Endodermal cell (in vitro differentiated cells): Measurements from ENCODE around the gene LPP. TPM values are rescaled to one million over a fixed set of nuclear protein-coding genes. Genes with fewer than 3 reads are reported as not detected.
A peak's percentile ranks its signal among the peaks of the same experiment; 100 is the strongest.

Experiments
- DNase-seq: peaks from one replicate; pipeline ENCODE4 v3.0.0-alpha.2; 2017
- H3K27ac ChIP-seq: 2 replicates; pipeline ENCODE4 v1.5.1; 2013; ENCODE audit warnings: mild to moderate bottlenecking, low read depth, low read length, moderate library complexity
- H3K27me3 ChIP-seq: 2 replicates; pipeline ENCODE4 v1.6.1; 2013; ENCODE audit warnings: mild to moderate bottlenecking, low read length, moderate library complexity; ENCODE audit not compliant: insufficient read depth, control insufficient read depth, poor library complexity, severe bottlenecking
- H3K36me3 ChIP-seq: 2 replicates; pipeline ENCODE4 v1.7.0; 2013; ENCODE audit warnings: mild to moderate bottlenecking, low read length, moderate library complexity; ENCODE audit not compliant: control insufficient read depth, insufficient read depth
- H3K4me1 ChIP-seq: one replicate; pipeline ENCODE4 v1.7.0; 2013; ENCODE audit warnings: low read length; ENCODE audit not compliant: control insufficient read depth, insufficient read depth
- H3K4me3 ChIP-seq: 2 replicates; pipeline ENCODE4 v1.5.1; 2013; ENCODE audit warnings: mild to moderate bottlenecking, low read length, moderate library complexity
- H3K9ac ChIP-seq: 2 replicates; pipeline ENCODE4 v1.6.1; 2013; ENCODE audit warnings: mild to moderate bottlenecking, low read length, moderate library complexity; ENCODE audit not compliant: poor library complexity, severe bottlenecking; ENCODE audit errors: extremely low read depth
- H3K9me3 ChIP-seq: 2 replicates; pipeline ENCODE4 v1.6.1; 2013; ENCODE audit warnings: mild to moderate bottlenecking, low read length, moderate library complexity; ENCODE audit not compliant: control insufficient read depth
- H3K27ac Mint-ChIP-seq: 2 replicates; pipeline ENCODE4 v1.8.0; 2020; ENCODE audit warnings: mixed read lengths
- H3K27me3 Mint-ChIP-seq: 2 replicates; pipeline ENCODE4 v1.8.0; 2021; ENCODE audit warnings: mild to moderate bottlenecking, mixed read lengths; ENCODE audit not compliant: insufficient read depth
- H3K36me3 Mint-ChIP-seq: 2 replicates; pipeline ENCODE4 v1.8.0; 2020; ENCODE audit warnings: low read depth, mixed read lengths
- H3K4me1 Mint-ChIP-seq: 2 replicates; pipeline ENCODE4 v1.8.0; 2020; ENCODE audit warnings: mixed read lengths
- H3K4me3 Mint-ChIP-seq: 2 replicates; pipeline ENCODE4 v1.8.0; 2020; ENCODE audit warnings: mild to moderate bottlenecking, moderate library complexity, mixed read lengths
- H3K9me3 Mint-ChIP-seq: 2 replicates; pipeline ENCODE4 v1.8.0; 2020; ENCODE audit warnings: mild to moderate bottlenecking, mixed read lengths
- WGBS, 2 experiments: methylation state at CpG; one replicate each; pipeline versions ENCODE4 v1.1.5 to v1.1.7; 2013; ENCODE audit warnings: missing lambda C conversion rate in 2 of 2, mixed read lengths in 1 of 2; ENCODE audit not compliant: insufficient coverage in 1 of 2, insufficient read length in 1 of 2; 5-methylcytosine and 5-hydroxymethylcytosine counted together
- total RNA-seq, 2 donors: library from RNA; stranded (reverse); fragmentation: NEBNext Ultra II Directional in 1 of 2; extraction: Animal tissue kit (Norgen Biotek cat#: 25700) in 1 of 2; gene quantifications; 2 replicates in 1 of 2; 3 replicates in 1 of 2; pipeline ENCODE4 v1.2.1, GENCODE V29; 2021
- TF ChIP-seq, protein P1 (sequence below): fragments of 200-600 bp; sonication (generic); conservative IDR thresholded peaks from 2 replicates; pipeline ENCODE4 v1.5.0; 2021; ENCODE audit warnings: antibody characterized with exemption, mild to moderate bottlenecking

Gene LPP
- total RNA-seq, 2 donors from 2014 or later, result 78.0 to 105 TPM

GRCh38 chr3:188465311-188465710 lies 311.4 kb downstream of the LPP start:
- Mint-ChIP-seq H3K27me3 (no peaks in the 10 kb centered on the region), H3K9me3 (no peaks in the 10 kb centered on the region), H3K4me3 (no peak overlapping the region), H3K4me1 (no peaks in the 10 kb centered on the region), H3K27ac (no peak overlapping the region), H3K36me3 (peaks cover 4% of the 10 kb centered on the region)
- WGBS, 2 experiments, result 92 to 95% methylated on average over 3 to 6 of the region's 6 CpGs
- TF ChIP-seq, protein P1, sequence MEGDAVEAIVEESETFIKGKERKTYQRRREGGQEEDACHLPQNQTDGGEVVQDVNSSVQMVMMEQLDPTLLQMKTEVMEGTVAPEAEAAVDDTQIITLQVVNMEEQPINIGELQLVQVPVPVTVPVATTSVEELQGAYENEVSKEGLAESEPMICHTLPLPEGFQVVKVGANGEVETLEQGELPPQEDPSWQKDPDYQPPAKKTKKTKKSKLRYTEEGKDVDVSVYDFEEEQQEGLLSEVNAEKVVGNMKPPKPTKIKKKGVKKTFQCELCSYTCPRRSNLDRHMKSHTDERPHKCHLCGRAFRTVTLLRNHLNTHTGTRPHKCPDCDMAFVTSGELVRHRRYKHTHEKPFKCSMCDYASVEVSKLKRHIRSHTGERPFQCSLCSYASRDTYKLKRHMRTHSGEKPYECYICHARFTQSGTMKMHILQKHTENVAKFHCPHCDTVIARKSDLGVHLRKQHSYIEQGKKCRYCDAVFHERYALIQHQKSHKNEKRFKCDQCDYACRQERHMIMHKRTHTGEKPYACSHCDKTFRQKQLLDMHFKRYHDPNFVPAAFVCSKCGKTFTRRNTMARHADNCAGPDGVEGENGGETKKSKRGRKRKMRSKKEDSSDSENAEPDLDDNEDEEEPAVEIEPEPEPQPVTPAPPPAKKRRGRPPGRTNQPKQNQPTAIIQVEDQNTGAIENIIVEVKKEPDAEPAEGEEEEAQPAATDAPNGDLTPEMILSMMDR, result no peak
- Histone ChIP-seq H3K36me3 (peaks cover 20% of the 10 kb centered on the region), H3K9ac (no peak overlapping the region), H3K4me1 (no peaks in the 10 kb centered on the region), H3K27ac (peak overlapping the region; percentile 25), H3K27me3 (no peaks in the 10 kb centered on the region), H3K9me3 (no peaks in the 10 kb centered on the region), H3K4me3 (no peak overlapping the region)
- DNase-seq, result no peak

- H3K36me3 ChIP-seq, result peaks cover 20% of the 10 kb centered on the region
- H3K9me3 ChIP-seq, result no peaks in the 10 kb centered on the region
- Mint-ChIP-seq H3K9me3 (no peaks in the 10 kb centered on the region), H3K27ac (no peak overlapping the region), H3K27me3 (no peaks in the 10 kb centered on the region), H3K4me3 (no peak overlapping the region), H3K36me3 (peaks cover 4% of the 10 kb centered on the region), H3K4me1 (peaks cover 10% of the 10 kb centered on the region)
- peaks cover 6% of the 10 kb centered on the region for H3K4me1 ChIP-seq
- TF ChIP-seq, protein P1, result no peak
- no peaks in the 10 kb centered on the region for H3K27me3 ChIP-seq
- no peak for DNase-seq
- no peak overlapping the region for H3K9ac ChIP-seq
- WGBS, 2 experiments, result 93 to 100% methylated on average over 2 of the region's 2 CpGs
- H3K4me3 ChIP-seq, result no peak overlapping the region
- no peak overlapping the region for H3K27ac ChIP-seq
These were observed 314.2 kb downstream of the LPP start for GRCh38 chr3:188468196-188468595.

GRCh38 chr3:188468662-188469061 lies 314.7 kb downstream of the LPP start:
- Histone ChIP-seq H3K27ac (no peak overlapping the region), H3K4me1 (peaks cover 6% of the 10 kb centered on the region), H3K4me3 (no peak overlapping the region), H3K9me3 (no peaks in the 10 kb centered on the region), H3K9ac (no peak overlapping the region), H3K36me3 (peaks cover 20% of the 10 kb centered on the region), H3K27me3 (no peaks in the 10 kb centered on the region)
- TF ChIP-seq, protein P1, result no peak
- H3K27me3 Mint-ChIP-seq, result no peaks in the 10 kb centered on the region
- no peak for DNase-seq
- peaks cover 4% of the 10 kb centered on the region for H3K36me3 Mint-ChIP-seq
- 83 to 95% methylated on average over 2 to 3 of the region's 3 CpGs for WGBS, 2 experiments
- peaks cover 10% of the 10 kb centered on the region for H3K4me1 Mint-ChIP-seq
- no peak overlapping the region for H3K4me3 Mint-ChIP-seq
- H3K27ac Mint-ChIP-seq, result no peak overlapping the region
- H3K9me3 Mint-ChIP-seq, result no peaks in the 10 kb centered on the region
